GM23338 (cell line): Measurements from ENCODE around the gene MEGF11. TPM values are rescaled to one million over a fixed set of nuclear protein-coding genes. Genes with fewer than 3 reads are reported as not detected.

Source experiments
- ATAC-seq: fragments of 200-7000 bp; cut with Tn5 transposase; 3 replicates; pipeline ENCODE4 v1.9.1; 2020
- DNase-seq: peaks from one replicate; pipeline ENCODE4 v3.0.0-alpha.2; 2015; ENCODE audit warnings: low spot score
- H2AFZ ChIP-seq: fragments of 200-600 bp; sonication (generic); 2 replicates; pipeline ENCODE4 v1.8.0; 2016; ENCODE audit warnings: antibody characterized with exemption, mild to moderate bottlenecking, moderate library complexity
- H3F3A ChIP-seq: fragments of 200-600 bp; sonication (generic); replicated peaks from 2 replicates; pipeline ENCODE4 v1.8.0; 2017; ENCODE audit warnings: antibody characterized with exemption, mixed run types, low read depth
- H3K27ac ChIP-seq: fragments of 200-600 bp; sonication (generic); 2 replicates; pipeline ENCODE4 v1.6.1; 2016; ENCODE audit warnings: low read depth
- H3K27me3 ChIP-seq: fragments of 200-600 bp; sonication (generic); 2 replicates; pipeline ENCODE4 v1.8.0; 2016; ENCODE audit warnings: mild to moderate bottlenecking, mixed run types, moderate library complexity; ENCODE audit not compliant: insufficient read depth
- H3K36me3 ChIP-seq: fragments of 200-600 bp; sonication (generic); 2 replicates; pipeline ENCODE4 v1.8.0; 2016; ENCODE audit warnings: mild to moderate bottlenecking; ENCODE audit not compliant: insufficient read depth
- H3K4me1 ChIP-seq: fragments of 200-600 bp; sonication (generic); 2 replicates; pipeline ENCODE4 v1.8.0; 2016; ENCODE audit warnings: mild to moderate bottlenecking, moderate library complexity; ENCODE audit not compliant: insufficient read depth
- H3K4me2 ChIP-seq: fragments of 200-600 bp; sonication (generic); 2 replicates; pipeline ENCODE4 v1.7.1; 2017; ENCODE audit warnings: mixed run types
- H3K4me3 ChIP-seq: fragments of 200-600 bp; sonication (generic); 2 replicates; pipeline ENCODE4 v1.6.1; 2016; ENCODE audit warnings: mixed run types
- H3K79me2 ChIP-seq: fragments of 200-600 bp; sonication (generic); replicated peaks from 2 replicates; pipeline ENCODE4 v1.8.0; 2017; ENCODE audit warnings: mild to moderate bottlenecking; ENCODE audit not compliant: insufficient read depth
- H3K9me2 ChIP-seq: fragments of 200-600 bp; sonication (generic); 2 replicates; pipeline ENCODE4 v1.8.0; 2017; ENCODE audit not compliant: insufficient read depth
- H4K20me1 ChIP-seq: fragments of 200-600 bp; sonication (generic); replicated peaks from 2 replicates; pipeline ENCODE4 v1.8.0; 2017; ENCODE audit warnings: mild to moderate bottlenecking; ENCODE audit not compliant: insufficient read depth
- H3K27ac Mint-ChIP-seq: 2 replicates; pipeline ENCODE4 v1.8.0; 2020; ENCODE audit warnings: inconsistent platforms, mild to moderate bottlenecking, moderate library complexity, mixed read lengths
- H3K27me3 Mint-ChIP-seq: 3 replicates; pipeline ENCODE4 v1.8.0; 2022; ENCODE audit warnings: low read depth, mild to moderate bottlenecking, moderate library complexity, mixed read lengths, inconsistent platforms; ENCODE audit not compliant: insufficient read depth, poor library complexity
- H3K36me3 Mint-ChIP-seq: 3 replicates; pipeline ENCODE4 v1.8.0; 2021; ENCODE audit warnings: low read depth, mild to moderate bottlenecking, inconsistent platforms, moderate library complexity, mixed read lengths
- H3K4me1 Mint-ChIP-seq: 3 replicates; pipeline ENCODE4 v1.8.0; 2020; ENCODE audit warnings: mild to moderate bottlenecking, inconsistent platforms, mixed read lengths
- H3K4me3 Mint-ChIP-seq: 3 replicates; pipeline ENCODE4 v1.8.0; 2021; ENCODE audit warnings: moderate library complexity, mild to moderate bottlenecking, inconsistent platforms, mixed read lengths
- H3K9me3 Mint-ChIP-seq: 3 replicates; pipeline ENCODE4 v1.8.0; 2020; ENCODE audit warnings: moderate library complexity, mild to moderate bottlenecking, inconsistent platforms, mixed read lengths
- CREB1 ChIP-seq: fragments of 250-450 bp; sonication (Bioruptor Pico); IDR thresholded peaks from 2 replicates; pipeline ENCODE4 v1.5.0; 2020; ENCODE audit warnings: low read depth, mild to moderate bottlenecking, moderate library complexity
- EZH2phosphoT487 ChIP-seq: fragments of 200-600 bp; sonication (generic); IDR thresholded peaks from one replicate; pipeline ENCODE4 v1.8.1; 2018; ENCODE audit warnings: antibody characterized with exemption; ENCODE audit not compliant: unreplicated experiment
- NANOG ChIP-seq: IDR thresholded peaks from 2 replicates; pipeline ENCODE4 v1.6.1; 2016; ENCODE audit warnings: antibody characterized with exemption, borderline replicate concordance
- ZNF331 ChIP-seq: fragments of 250-450 bp; sonication (Bioruptor Pico); IDR thresholded peaks from 2 replicates; pipeline ENCODE4 v1.5.0; 2020; ENCODE audit warnings: low read depth, mild to moderate bottlenecking, moderate library complexity
- polyA plus RNA-seq: library from polyadenylated mRNA; unstranded; fragments of >200 nt; fragmentation: Nextera tagmentation; extraction: Ambion mirVana; gene quantifications from 2 replicates; pipeline ENCODE4 v1.2.1, GENCODE V29; 2016
- total RNA-seq: library from RNA; depleted of rRNA; stranded (reverse); fragments of >200 nt; shearing (Covaris generic); gene quantifications from 2 replicates; pipeline ENCODE4 v1.2.3, GENCODE V29; 2014
- TF ChIP-seq, protein P1 (sequence below): IDR thresholded peaks from one replicate; pipeline ENCODE4 v1.6.1; 2018; ENCODE audit warnings: antibody characterized with exemption; ENCODE audit not compliant: unreplicated experiment
- TF ChIP-seq, protein P2 (sequence below): fragments of 250-450 bp; sonication (Bioruptor Pico); IDR thresholded peaks from 2 replicates; pipeline ENCODE4 v1.5.0; 2020; ENCODE audit warnings: mild to moderate bottlenecking, moderate library complexity

The MEGF11 gene
- total and polyA plus RNA-seq, 2 experiments from 2014 or later = 1.3 to 1.9 TPM

- Histone ChIP-seq H3K79me2 (no peaks in the 10 kb centered on the region), H3K4me2 (peak overlapping the region; percentile 3; the same call in 1 of the 2 replicates), H3F3A (no peaks in the 10 kb centered on the region), H3K9me2 (no peaks in the 10 kb centered on the region), H3K36me3 (no peaks in the 10 kb centered on the region), H3K27ac (no peak overlapping the region), H4K20me1 (no peaks in the 10 kb centered on the region), H2AFZ (no peak overlapping the region), H3K27me3 (no peaks in the 10 kb centered on the region), H3K4me1 (peaks cover 6% of the 10 kb centered on the region), H3K4me3 (no peak overlapping the region)
- peaks cover 7% of the 10 kb centered on the region for H3K27me3 Mint-ChIP-seq
- H3K4me3 Mint-ChIP-seq = no peak overlapping the region
- ATAC-seq = peak; percentile 77
- H3K9me3 Mint-ChIP-seq = no peaks in the 10 kb centered on the region
- no peak for TF ChIP-seq ZNF331 (CRISPR knock-in tag)
- TF ChIP-seq, protein P1, sequence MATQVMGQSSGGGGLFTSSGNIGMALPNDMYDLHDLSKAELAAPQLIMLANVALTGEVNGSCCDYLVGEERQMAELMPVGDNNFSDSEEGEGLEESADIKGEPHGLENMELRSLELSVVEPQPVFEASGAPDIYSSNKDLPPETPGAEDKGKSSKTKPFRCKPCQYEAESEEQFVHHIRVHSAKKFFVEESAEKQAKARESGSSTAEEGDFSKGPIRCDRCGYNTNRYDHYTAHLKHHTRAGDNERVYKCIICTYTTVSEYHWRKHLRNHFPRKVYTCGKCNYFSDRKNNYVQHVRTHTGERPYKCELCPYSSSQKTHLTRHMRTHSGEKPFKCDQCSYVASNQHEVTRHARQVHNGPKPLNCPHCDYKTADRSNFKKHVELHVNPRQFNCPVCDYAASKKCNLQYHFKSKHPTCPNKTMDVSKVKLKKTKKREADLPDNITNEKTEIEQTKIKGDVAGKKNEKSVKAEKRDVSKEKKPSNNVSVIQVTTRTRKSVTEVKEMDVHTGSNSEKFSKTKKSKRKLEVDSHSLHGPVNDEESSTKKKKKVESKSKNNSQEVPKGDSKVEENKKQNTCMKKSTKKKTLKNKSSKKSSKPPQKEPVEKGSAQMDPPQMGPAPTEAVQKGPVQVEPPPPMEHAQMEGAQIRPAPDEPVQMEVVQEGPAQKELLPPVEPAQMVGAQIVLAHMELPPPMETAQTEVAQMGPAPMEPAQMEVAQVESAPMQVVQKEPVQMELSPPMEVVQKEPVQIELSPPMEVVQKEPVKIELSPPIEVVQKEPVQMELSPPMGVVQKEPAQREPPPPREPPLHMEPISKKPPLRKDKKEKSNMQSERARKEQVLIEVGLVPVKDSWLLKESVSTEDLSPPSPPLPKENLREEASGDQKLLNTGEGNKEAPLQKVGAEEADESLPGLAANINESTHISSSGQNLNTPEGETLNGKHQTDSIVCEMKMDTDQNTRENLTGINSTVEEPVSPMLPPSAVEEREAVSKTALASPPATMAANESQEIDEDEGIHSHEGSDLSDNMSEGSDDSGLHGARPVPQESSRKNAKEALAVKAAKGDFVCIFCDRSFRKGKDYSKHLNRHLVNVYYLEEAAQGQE = no peak
- no peak for TF ChIP-seq EZH2phosphoT487
- no peak for TF ChIP-seq CREB1 (CRISPR knock-in tag)
- no peak for TF ChIP-seq NANOG
- TF ChIP-seq, protein P2, sequence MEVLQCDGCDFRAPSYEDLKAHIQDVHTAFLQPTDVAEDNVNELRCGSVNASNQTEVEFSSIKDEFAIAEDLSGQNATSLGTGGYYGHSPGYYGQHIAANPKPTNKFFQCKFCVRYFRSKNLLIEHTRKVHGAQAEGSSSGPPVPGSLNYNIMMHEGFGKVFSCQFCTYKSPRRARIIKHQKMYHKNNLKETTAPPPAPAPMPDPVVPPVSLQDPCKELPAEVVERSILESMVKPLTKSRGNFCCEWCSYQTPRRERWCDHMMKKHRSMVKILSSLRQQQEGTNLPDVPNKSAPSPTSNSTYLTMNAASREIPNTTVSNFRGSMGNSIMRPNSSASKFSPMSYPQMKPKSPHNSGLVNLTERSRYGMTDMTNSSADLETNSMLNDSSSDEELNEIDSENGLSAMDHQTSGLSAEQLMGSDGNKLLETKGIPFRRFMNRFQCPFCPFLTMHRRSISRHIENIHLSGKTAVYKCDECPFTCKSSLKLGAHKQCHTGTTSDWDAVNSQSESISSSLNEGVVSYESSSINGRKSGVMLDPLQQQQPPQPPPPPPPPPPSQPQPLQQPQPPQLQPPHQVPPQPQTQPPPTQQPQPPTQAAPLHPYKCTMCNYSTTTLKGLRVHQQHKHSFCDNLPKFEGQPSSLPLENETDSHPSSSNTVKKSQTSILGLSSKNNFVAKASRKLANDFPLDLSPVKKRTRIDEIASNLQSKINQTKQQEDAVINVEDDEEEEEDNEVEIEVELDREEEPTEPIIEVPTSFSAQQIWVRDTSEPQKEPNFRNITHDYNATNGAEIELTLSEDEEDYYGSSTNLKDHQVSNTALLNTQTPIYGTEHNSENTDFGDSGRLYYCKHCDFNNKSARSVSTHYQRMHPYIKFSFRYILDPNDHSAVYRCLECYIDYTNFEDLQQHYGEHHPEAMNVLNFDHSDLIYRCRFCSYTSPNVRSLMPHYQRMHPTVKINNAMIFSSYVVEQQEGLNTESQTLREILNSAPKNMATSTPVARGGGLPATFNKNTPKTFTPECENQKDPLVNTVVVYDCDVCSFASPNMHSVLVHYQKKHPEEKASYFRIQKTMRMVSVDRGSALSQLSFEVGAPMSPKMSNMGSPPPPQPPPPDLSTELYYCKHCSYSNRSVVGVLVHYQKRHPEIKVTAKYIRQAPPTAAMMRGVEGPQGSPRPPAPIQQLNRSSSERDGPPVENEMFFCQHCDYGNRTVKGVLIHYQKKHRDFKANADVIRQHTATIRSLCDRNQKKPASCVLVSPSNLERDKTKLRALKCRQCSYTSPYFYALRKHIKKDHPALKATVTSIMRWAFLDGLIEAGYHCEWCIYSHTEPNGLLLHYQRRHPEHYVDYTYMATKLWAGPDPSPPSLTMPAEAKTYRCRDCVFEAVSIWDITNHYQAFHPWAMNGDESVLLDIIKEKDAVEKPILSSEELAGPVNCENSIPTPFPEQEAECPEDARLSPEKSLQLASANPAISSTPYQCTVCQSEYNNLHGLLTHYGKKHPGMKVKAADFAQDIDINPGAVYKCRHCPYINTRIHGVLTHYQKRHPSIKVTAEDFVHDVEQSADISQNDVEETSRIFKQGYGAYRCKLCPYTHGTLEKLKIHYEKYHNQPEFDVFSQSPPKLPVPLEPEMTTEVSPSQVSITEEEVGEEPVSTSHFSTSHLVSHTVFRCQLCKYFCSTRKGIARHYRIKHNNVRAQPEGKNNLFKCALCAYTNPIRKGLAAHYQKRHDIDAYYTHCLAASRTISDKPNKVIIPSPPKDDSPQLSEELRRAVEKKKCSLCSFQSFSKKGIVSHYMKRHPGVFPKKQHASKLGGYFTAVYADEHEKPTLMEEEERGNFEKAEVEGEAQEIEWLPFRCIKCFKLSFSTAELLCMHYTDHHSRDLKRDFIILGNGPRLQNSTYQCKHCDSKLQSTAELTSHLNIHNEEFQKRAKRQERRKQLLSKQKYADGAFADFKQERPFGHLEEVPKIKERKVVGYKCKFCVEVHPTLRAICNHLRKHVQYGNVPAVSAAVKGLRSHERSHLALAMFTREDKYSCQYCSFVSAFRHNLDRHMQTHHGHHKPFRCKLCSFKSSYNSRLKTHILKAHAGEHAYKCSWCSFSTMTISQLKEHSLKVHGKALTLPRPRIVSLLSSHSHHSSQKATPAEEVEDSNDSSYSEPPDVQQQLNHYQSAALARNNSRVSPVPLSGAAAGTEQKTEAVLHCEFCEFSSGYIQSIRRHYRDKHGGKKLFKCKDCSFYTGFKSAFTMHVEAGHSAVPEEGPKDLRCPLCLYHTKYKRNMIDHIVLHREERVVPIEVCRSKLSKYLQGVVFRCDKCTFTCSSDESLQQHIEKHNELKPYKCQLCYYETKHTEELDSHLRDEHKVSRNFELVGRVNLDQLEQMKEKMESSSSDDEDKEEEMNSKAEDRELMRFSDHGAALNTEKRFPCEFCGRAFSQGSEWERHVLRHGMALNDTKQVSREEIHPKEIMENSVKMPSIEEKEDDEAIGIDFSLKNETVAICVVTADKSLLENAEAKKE (CRISPR knock-in tag) = no peak
- no peaks in the 10 kb centered on the region for H3K36me3 Mint-ChIP-seq
- H3K27ac Mint-ChIP-seq = 0 out of 2 replicates have a peak overlapping the region, but pooled peaks have one; percentile 78
- peaks cover 16% of the 10 kb centered on the region for H3K4me1 Mint-ChIP-seq
- DNase-seq = peak; percentile 48
Observed at GRCh38 chr15:66101715-66102395, 151.7 kb downstream of the MEGF11 start.
